Stimulated activated CD8-positive, alpha-beta memory T cell treated with anti-CD3 and anti-CD28 coated beads, Interleukin-12 subunit alpha, Interleukin-12 subunit beta, amount 100 ng/mL, for 1 hour (primary cell): ENCODE measurements around the gene IGFN1.

Experiments used
- DNase-seq: peaks from one replicate; pipeline ENCODE4 v3.0.0-alpha.2; 2020; ENCODE audit warnings: low read depth

IGFN1 gene

DNA sequence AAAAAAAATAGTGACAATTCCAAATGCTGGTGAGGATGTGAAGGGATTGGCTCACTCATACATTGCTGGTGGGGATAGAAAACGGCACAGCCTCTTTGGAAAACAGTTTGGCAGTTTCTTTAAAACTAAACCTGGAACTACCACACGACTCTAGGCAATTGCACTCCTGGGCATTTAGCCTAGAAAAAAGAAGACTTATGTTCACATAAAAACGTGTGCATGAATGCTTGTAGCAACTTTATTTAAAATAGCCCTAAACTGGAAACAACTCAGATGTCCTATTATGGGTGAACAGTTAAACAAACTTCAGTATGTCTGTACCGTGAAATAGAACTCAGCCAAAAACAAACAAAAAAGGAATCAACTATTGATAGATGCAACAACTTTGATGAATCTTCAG lies 26.9 kb upstream of the IGFN1 start:
- no peak for DNase-seq

DNA sequence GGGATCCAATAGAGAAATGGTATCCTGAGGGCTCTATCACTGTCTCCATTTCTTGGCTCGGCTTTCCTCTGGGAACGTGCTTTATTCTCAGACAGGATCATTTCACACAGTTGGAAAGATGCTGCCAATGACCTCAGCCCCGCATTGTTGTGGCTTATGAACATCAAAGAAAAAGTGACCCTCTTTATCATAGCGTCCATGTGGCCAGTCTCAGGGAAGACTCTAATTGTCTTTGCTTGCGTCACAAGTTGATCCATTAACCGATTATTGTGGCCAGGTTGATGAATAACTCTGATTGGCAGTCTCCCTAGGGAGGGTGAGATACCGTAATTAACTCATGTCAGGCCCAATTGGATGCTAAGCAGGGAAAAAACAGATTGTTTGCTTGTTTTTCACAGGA lies 26.0 kb upstream of the IGFN1 start:
- no peak for DNase-seq

DNA sequence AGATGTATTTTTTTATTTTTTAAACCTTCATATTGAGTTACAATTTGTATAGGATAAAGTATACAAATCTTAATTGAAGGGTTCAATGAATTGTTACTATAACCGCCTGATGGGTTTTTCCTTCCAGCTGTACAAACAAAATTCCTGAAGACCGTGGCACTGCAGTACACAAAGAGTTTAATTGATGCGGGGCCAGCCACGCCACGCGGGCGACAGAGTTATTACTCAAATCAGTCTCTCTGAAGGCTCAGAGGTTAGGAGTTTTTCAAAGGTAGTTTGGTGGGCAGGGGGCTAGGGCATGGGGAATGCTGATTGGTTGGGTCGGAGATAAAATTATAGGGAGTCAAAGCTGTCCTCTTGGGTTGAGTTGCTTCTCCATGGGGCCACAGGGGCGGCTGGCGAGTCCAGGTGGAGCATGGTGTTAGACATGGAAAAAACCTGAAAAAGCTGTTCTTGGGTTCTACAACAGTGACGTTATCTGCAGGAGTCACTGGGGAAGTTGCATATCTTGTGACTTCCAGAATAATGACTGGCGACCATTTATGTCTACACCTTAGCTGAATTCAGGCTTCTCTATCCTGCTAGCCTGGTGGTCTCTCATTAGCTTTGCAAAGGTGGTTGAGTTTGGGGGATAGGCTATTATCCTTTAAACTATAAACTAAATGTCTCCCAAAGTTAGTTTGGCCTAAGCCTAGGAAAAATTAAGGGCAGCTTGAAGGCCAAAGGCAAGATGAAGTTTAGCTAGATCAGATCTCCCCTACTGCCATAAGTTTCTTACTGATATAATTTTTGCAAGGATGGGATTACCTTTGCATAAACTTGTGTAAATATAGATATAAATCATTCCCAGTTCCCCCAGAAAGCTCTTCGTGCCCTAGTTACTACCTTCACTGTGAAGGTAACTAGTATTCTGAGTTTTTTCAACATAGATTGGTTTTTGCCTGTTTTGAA lies 23.3 kb upstream of the IGFN1 start:
- no peak for DNase-seq

DNA sequence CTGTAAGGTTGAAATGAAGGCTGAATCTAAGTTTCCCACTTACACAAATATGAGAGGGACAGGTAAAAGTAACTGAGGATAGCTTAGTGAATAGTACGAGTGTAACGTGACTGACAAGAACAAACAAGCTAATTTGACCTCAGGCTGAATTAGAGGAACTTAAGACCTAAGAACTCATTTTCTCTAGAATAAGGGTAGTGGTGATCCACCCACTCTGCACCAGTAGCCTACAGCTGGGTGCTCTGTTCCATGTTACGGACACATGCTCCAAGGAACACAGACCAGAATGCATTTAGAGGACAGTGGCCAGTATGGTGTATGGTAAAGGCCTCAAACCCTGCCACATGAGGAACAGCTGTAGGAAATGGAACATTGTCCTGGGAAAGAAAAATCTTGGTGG lies 21.4 kb upstream of the IGFN1 start:
- DNase-seq, result no peak

DNA sequence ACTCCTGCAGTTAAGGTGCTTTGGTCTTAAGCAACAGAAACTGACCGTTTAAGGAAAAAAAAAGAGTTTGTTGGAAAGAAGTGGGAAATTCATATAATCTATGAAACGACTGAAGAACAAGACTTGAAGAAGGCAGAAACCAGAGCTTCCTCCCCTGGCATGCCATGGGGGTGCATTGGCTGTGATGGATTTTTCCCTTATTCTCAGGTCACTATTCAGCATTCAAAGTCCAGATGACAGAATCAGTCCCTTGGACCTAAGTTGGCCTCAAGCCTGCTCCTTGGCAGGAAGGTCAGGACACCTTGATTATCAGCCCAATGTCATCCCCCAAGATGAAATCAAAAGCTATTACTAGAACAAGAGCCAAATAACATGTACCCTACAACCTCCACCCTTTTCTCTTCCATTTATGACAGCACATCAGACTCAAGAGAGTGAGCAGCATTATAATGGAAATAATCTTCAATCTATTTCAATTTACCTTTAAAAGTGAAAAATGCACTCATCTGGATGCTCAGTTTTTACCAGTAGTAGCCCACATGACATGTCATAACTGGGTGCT lies 20.6 kb upstream of the IGFN1 start:
- DNase-seq, result no peak

DNA sequence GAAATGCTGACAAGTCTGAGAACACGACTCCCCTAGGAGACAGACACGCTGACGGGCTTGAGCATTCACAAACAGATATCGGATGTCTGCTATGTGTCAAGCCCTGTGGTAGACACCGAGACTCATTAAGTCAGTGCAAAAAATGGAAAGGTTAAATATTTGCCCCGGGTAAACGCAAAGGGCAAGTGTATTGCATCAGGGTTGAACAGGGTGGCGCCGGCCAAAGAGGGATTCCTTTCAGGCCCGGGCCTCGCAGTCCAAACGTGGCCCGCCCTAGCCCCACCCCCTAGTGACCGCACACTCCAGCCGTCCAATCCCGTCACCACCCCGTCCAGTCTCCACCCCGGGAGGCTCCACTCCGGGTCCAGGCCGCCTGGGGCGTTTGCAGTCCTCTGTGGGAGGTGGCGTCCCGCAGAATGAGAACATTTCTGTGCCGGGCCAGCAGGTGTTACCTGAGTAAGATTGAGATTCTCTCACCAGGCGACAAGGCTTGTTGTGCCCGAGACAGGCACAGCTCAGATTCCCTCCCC lies 20.0 kb upstream of the IGFN1 start:
- DNase-seq, result peak; percentile 41

DNA sequence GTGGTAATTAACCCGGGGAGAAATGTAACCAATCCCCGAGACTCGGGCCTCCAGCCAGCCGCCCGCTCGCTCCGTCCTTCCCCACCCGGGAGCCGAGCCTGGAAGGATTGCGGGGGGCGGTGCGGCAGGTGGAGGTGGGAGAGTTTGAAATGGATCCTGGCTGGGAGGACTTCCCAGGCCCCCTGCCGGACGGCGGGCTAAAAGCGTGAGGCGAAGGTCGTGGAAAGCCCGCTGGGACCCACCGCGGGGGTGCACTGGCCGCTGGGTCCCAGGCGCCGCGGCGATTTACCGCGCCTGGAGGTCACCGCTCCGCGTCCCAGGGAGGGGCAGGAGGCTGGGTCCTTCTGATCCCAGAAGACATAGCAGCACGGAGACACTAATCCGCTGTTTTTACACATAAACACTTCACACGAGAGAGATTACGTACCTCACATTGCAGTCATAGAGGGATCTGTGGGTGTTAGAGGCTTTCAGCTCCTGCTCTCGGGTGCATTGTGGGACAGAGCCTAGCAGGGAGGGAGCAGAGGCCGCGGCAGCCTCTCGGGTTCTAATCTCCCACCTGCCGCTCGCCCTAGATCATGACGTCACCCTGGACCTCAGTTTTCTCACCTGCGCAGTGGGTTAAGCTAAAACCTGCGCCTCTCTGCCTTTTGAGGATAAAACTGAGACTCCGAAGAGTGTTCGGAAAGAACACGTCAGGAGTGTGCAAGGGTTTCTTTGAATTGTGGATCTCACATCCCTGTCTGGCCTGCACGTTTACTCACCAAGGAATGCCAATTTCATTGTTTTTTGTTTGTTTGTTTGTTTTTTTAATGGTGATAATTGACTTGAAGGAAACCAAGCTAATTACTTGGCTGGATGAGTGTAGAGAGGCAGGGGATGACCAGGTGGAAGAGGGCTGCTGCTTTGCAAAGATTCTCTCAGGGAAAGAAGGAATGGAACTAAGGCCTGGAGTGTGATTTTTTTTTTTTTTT lies 19.3 kb upstream of the IGFN1 start:
- no peak for DNase-seq

DNA sequence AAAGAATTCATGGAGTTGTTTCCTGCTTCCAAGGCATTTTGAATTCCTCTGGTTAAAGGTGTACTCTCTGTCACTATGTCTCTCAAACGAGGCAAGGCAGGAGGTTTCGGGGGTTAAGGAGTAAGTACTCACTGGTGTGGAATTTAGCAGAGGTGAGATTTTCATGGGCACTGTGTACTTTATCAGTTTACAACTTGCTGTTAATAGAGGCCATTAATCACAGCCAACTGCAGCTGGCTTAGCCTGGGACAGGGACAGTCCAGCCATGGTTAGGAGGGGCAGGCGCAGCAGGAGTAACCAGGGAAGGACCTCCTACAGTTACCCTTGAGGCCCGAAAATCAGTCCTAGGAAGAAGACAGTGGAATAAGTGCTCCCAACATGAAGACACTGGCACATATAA lies 18.3 kb upstream of the IGFN1 start:
- DNase-seq, result no peak

DNA sequence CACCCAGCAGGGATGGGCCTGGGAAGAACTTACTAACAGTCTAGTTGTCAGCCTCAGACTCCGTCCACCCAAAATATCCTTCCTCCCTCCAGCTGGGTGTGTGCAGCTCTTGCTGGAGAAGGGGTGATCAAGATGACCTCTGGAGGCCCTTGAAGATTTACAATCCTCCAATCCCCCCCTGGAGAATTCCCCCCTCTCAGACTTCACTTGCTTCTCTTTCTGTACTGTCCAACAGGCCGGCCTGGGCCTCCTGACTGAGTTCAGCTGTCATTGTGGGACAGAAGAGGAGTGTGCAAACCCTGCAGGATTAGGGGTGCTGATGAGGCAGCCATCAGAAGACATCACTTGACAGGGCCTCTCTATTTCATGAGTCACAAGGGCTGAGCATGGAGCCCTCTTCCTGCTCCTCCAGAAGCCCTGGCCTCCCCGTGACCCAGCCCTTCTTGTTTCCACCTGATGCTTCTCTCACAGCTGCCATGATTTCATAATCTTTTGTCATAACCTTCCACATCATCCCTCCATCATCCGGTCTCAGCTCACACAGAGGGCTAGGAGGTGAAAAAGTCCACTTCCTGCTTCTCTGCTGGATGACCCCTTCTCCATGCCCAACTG lies 17.5 kb upstream of the IGFN1 start:
- no peak for DNase-seq

DNA sequence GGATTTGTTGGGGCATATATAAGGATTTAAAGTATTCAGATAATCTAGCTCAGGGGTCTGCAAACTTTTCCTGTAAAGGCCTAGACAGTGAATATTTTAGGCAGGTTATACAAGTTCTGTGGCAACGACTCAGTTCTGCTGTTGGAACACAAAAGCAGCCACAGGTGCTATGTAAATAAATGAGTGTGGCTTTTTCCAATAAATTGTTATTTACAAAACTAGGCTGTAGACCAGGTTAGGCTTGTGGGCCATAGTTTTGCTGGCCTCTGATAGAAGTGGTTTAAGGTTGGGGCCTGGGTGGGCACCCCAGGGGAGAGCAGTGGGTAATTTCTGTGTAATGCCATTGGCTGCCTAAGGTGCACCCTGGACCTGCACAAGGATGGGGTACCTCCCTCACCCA lies 16.9 kb upstream of the IGFN1 start:
- no peak for DNase-seq

DNA sequence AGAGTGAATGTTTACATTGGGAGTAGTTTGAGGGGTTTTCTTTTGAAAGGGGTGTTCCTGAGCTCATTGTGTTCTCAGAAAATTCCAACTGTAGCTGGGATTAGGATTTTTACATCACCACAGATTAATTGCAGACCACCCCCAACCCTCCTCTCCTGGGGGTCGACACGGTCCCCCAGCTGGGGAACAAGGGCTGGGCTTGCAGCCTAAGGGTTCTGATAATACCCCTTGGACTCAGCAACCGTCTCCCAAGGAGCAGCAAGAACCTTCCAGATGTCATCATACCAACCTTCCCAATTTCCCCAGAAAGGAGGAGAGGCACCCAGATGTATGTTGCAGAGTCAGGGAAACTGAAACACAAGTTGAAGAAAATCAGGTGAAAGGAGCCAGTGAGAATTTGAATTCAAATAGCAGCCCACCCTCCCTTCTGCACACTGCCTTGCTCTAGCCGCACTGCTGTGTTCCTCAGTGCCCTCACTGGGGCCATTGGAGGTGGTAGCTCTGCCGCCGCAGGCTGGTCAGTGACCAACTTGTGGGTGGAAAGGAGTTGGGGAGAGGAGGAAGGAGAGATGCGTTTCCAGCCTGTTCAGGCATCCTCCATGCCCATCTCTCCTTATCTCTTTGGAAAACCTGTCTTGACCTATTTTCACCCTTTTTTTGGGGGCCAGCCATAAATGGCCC lies 14.7 kb upstream of the IGFN1 start:
- DNase-seq, result no peak

DNA sequence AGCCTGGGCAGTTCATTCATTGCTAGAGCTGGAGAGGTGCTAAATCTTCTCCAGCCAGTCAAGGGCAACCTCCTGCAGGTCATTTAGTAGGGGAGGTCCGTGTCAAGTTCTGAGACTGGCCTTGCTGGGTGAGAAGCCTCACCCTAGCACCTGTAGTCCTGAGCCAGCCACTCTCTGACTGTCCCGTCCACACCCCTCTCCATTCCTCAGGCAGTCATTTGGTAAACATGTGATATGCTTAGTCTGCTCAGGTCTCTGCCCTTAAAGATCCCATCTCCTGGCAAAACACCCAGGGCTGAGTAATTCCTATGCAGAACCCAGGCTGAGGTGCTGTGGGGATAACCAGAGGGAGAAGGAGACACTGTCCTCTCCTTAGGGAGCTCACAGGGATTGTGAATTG lies 13.7 kb upstream of the IGFN1 start:
- DNase-seq, result no peak

DNA sequence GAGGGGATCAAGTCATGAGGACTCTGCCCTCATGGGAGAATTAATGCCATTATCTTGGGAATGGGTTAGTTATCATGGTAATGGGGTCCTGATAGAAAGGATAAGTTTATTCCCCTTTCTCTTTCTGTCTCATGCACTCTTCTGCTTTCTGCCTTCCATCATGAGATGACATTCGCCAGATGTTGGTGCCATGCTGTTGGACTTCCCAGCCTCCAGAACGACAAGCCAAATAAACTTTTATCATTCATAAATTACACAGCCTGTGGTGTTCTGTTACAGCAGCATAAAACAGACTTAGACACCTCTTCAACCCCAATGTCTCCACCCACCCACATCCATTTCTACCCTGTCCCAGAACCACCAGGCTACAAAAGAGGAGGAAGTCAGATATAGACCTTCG lies 11.9 kb upstream of the IGFN1 start:
- no peak for DNase-seq

DNA sequence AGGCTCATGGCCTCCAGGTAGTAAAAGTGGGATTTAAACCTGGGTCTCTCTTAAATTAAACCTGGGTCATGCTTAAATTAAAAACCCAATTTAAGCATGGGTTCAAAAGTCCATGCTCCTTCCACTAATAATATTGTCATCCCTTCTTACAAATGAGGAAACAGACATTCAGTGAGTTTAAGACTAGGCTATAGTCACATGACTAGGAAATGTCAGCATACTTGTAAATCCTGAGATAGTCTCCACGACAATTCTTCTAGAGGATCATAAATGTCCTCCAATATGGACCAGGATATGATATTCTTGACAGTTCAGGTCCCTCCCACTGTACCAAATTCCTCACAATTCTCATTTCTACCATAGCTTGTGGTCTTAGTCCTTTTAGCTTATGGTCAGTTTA lies 10.5 kb upstream of the IGFN1 start:
- no peak for DNase-seq

DNA sequence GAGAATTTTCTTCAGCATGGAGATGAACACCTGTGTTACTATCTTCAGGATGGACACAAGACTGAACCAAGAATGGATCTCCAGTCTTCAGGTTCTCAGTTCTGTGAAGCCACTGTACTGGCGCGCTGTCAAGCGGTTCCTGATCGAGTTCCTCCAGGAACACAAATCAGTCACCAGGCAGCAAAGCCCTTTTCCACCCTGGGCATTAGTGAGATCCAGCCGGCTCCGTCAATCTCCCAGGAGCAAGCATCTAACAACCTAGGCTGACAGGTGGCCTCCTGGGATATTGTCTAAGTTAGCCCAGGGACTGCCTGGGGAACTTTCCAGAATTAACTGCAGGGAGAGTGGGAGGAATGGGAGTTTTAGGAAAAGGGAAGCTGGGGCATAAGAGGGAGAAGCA lies 9.7 kb upstream of the IGFN1 start:
- DNase-seq, result no peak

DNA sequence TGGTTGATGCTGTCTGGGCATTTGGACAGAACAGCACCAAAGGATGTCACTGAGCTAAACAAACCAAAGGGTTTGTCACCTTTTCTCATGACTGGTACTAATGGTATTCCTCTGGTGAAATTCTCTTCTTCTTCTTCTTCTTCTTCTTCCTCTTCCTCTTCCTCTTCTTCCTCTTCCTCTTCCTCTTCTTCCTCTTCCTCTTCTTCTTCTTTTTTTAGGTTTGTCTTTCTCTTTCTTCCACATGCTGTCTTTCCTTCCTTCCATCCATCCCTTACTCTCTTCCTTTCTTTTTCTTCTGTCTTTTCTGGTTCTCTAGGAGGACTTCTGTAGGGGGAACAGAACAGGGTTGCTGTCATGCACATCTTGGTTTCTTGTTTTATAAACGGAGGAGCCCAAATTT lies 9.3 kb upstream of the IGFN1 start:
- no peak for DNase-seq

DNA sequence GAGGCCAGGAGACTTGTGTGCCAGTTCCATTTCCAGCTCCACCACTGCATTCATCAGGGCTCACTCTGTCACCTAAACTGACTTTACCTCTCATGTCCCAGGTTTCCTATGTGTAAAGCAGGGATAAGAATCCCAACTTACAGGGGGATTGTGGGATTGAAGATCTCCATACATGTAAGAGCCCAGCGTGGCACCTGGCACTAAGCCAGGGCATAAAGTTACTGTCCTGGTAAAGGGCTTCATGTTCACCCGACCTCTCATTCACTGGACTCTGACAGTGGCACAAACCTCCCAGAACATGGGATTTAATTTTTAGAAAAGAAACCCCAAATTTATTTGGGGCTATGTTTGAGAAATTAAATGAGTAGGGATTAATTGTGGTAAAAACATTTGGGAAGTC lies 8.9 kb upstream of the IGFN1 start:
- no peak for DNase-seq

DNA sequence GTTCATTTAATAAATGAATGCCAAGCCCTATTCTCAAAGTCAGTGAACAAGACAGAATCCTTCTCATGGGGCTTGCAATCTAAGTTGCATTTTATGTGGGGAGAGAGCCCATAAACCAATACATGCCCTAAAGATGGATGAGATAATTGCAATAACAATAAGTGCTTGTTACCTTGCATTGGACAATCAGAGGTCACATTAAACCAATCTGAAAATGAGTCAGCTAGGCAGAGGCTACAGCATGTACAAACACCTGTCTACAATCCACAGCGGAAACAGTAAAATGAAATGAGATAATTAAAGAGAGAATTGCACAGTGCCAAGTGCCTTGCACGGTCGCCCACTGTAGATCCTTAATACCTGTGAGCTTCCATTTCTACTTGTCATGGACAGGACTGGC lies 7.4 kb upstream of the IGFN1 start:
- DNase-seq, result no peak

DNA sequence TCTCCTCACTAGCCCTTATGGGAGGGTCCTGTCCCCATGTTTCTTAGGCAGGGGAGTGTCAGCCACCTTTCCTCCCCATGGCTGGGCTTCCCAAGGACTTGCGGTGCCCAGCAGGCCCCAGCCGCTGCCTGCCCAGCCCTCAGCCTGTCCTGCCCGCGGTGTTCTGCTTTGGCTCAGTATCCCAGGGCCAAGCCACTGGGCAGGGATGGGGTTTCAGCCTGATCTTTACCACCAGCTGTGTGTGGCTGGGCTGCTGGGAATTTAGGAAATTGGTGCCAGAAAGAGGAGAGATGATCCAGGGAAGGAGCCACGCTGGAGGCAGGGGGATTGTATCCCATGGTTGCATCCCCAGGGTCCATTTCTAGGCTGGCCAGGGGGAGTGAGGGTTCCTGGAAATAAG lies 6.9 kb upstream of the IGFN1 start:
- no peak for DNase-seq

DNA sequence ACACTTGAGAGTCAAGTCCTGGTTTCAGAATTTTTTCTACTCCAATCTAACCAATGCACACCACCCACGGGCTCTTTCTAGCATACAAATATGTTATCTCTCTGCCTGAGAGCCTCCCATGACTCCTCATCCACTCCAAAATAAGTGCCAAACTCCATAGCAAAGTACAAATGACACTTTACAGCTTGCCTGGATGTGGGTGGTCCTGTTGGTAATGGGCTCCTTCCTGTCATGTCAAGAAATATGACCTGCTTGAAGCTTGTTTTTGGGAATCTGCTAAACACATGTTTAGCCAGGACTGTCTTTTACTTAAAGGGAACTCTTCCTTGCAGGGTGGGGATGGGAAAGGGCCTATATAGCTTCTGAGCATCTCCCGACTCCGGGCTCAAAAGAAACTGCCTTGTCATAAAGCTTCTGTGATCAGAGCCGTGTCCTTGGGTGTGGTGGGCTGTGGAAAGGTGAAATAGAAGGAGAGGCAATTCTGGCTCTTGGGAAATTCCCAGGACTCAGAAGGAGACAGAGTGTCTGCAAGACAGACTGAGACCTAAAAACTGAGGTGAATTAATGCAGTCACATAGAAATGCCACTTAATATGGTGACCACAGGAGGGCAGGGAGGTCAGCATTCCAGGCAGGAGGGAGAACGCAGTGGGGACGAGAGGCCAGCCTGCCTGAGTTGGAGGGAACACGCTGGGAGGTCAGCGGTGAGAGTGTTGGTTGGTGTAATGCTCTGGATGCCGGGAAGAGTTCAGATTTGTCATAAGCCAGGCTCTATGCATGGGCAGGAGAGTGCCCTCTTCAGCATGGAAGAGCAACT lies 6.1 kb upstream of the IGFN1 start:
- no peak for DNase-seq

DNA sequence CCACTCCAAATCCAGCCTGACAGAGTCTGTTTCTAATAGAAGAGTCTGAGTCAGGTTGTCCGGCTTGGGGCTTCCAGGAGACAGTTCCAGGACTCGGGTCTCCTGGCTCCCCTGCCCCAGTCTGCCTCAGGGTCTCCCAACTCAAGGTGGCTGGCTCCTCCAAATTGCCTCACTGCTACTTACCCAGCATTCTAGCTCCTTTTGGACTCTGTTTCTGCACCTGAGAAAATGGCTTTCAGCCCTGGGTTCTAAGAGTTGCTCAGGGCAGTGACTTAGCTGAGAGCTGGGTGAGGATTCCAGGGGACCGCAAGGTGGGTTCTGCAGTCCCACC lies 5.5 kb upstream of the IGFN1 start:
- no peak for DNase-seq
